Measurements from ENCODE around the gene EXOC4. TPM values are rescaled to one million over a fixed set of nuclear protein-coding genes. Genes with fewer than 3 reads are reported as not detected.

The EXOC4 gene
- total RNA-seq, 3 donors from 2014 or later, result 63.9 to 90.2 (median 89.5) TPM

GRCh38 chr7:133445617-133446016 is 192.7 kb downstream of the EXOC4 start:
- Histone ChIP-seq H3K4me1 (ENCODE audit: low read depth) (no peaks in the 10 kb centered on the region), H3K36me3 (ENCODE audit: low read depth) (no peaks in the 10 kb centered on the region), H3K4me3 (no peak overlapping the region), H3K9me3 (no peaks in the 10 kb centered on the region)
- no peak for TF ChIP-seq CTCF (IDR thresholded peaks at IDR 0.05)
- DNase-seq (no peak), ATAC-seq (no peak)
- intact Hi-C loops (cut with DNase I, micrococcal nuclease), result no loop called here

GRCh38 chr7:133448012-133448411 is 195.1 kb downstream of the EXOC4 start:
- DNase-seq (no peak), ATAC-seq (no peak)
- no peak overlapping the region for H3K4me3 ChIP-seq
- no peak for TF ChIP-seq CTCF (IDR thresholded peaks at IDR 0.05)
- H3K9me3 ChIP-seq, result no peaks in the 10 kb centered on the region
- no peaks in the 10 kb centered on the region for H3K4me1 ChIP-seq (ENCODE audit: low read depth)
- no peaks in the 10 kb centered on the region for H3K36me3 ChIP-seq (ENCODE audit: low read depth)
- intact Hi-C loops (cut with DNase I, micrococcal nuclease), result no loop called here

GRCh38 chr7:133452577-133452976 is 199.7 kb downstream of the EXOC4 start:
- H3K4me3 ChIP-seq, result no peak overlapping the region
- no peaks in the 10 kb centered on the region for H3K9me3 ChIP-seq
- H3K36me3 ChIP-seq (ENCODE audit: low read depth), result no peaks in the 10 kb centered on the region
- ATAC-seq (no peak), DNase-seq (no peak)
- no peak for TF ChIP-seq CTCF (IDR thresholded peaks at IDR 0.05)
- no peaks in the 10 kb centered on the region for H3K4me1 ChIP-seq (ENCODE audit: low read depth)
- intact Hi-C loops (cut with DNase I, micrococcal nuclease), result no loop called here

- DNase-seq, result no peak
- intact Hi-C loops (cut with DNase I, micrococcal nuclease), result no loop called here
- no peak for TF ChIP-seq CTCF (IDR thresholded peaks at IDR 0.05)
- Histone ChIP-seq H3K9me3 (no peaks in the 10 kb centered on the region), H3K4me3 (no peak overlapping the region), H3K4me1 (ENCODE audit: low read depth) (no peaks in the 10 kb centered on the region), H3K36me3 (ENCODE audit: low read depth) (no peaks in the 10 kb centered on the region)
- ATAC-seq, result no peak
Observed at GRCh38 chr7:133458688-133459087, 205.8 kb downstream of the EXOC4 start.

- Histone ChIP-seq H3K4me3 (no peak overlapping the region), H3K9me3 (no peaks in the 10 kb centered on the region), H3K36me3 (ENCODE audit: low read depth) (no peaks in the 10 kb centered on the region), H3K4me1 (ENCODE audit: low read depth) (no peaks in the 10 kb centered on the region)
- ATAC-seq (no peak), DNase-seq (no peak)
- TF ChIP-seq CTCF (IDR thresholded peaks at IDR 0.05), result no peak
- intact Hi-C loops (cut with DNase I, micrococcal nuclease), result no loop called here
Observed at GRCh38 chr7:133461421-133461820, 208.5 kb downstream of the EXOC4 start.

GRCh38 chr7:133475655-133476054 is 222.8 kb downstream of the EXOC4 start:
- intact Hi-C loops (cut with DNase I, micrococcal nuclease), result no loop called here
- no peak for ATAC-seq

More at GRCh38 chr7:133475655-133476054, 222.8 kb downstream of the EXOC4 start:
- Histone ChIP-seq H3K4me1 (ENCODE audit: low read depth) (no peaks in the 10 kb centered on the region), H3K36me3 (ENCODE audit: low read depth) (no peaks in the 10 kb centered on the region), H3K9me3 (no peaks in the 10 kb centered on the region), H3K4me3 (no peak overlapping the region)
- DNase-seq, result no peak
- TF ChIP-seq CTCF (IDR thresholded peaks at IDR 0.05), result no peak

Data from mucosa of descending colon (tissue), 3 donors.